Nephron progenitor cell (in vitro differentiated cells): ENCODE data around the gene PERCC1.

ENCODE experiments used
- DNase-seq: peaks from one replicate; pipeline ENCODE4 v3.0.0; 2021
- H3K27ac Mint-ChIP-seq: 2 replicates; pipeline ENCODE4 v1.8.0; 2021; ENCODE audit warnings: mild to moderate bottlenecking, moderate library complexity, mixed read lengths
- H3K27me3 Mint-ChIP-seq: 2 replicates; pipeline ENCODE4 v1.8.0; 2021; ENCODE audit warnings: mild to moderate bottlenecking, low read depth, mixed read lengths; ENCODE audit not compliant: poor library complexity
- H3K36me3 Mint-ChIP-seq: 2 replicates; pipeline ENCODE4 v1.8.0; 2021; ENCODE audit warnings: low read depth, mixed read lengths
- H3K4me1 Mint-ChIP-seq: 2 replicates; pipeline ENCODE4 v1.8.0; 2021; ENCODE audit warnings: mixed read lengths
- H3K4me3 Mint-ChIP-seq: 2 replicates; pipeline ENCODE4 v1.8.0; 2021; ENCODE audit warnings: mild to moderate bottlenecking, moderate library complexity, mixed read lengths
- H3K9me3 Mint-ChIP-seq: 2 replicates; pipeline ENCODE4 v1.8.0; 2021; ENCODE audit warnings: mild to moderate bottlenecking, moderate library complexity, mixed read lengths
- CTCF ChIP-seq: fragments of 200-600 bp; sonication (generic); IDR thresholded peaks from 2 replicates; pipeline ENCODE4 v1.5.0; 2021; ENCODE audit warnings: antibody characterized with exemption

Gene PERCC1

GRCh38 chr16:1447965-1448364, 17.1 kb downstream of the PERCC1 start:
- Mint-ChIP-seq H3K4me1 (no peaks in the 10 kb centered on the region), H3K36me3 (peaks cover 4% of the 10 kb centered on the region), H3K9me3 (no peaks in the 10 kb centered on the region), H3K27ac (no peak overlapping the region), H3K4me3 (no peak overlapping the region), H3K27me3 (no peaks in the 10 kb centered on the region)
- TF ChIP-seq CTCF = no peak
- no peak for DNase-seq

GRCh38 chr16:1448536-1449116, 17.7 kb downstream of the PERCC1 start:
- DNase-seq = no peak
- H3K36me3 Mint-ChIP-seq = peaks cover 4% of the 10 kb centered on the region
- no peaks in the 10 kb centered on the region for H3K9me3 Mint-ChIP-seq
- TF ChIP-seq CTCF = no peak
- H3K27ac Mint-ChIP-seq = no peak overlapping the region
- H3K4me3 Mint-ChIP-seq = no peak overlapping the region
- no peaks in the 10 kb centered on the region for H3K4me1 Mint-ChIP-seq
- H3K27me3 Mint-ChIP-seq = no peaks in the 10 kb centered on the region

GRCh38 chr16:1449201-1449788, 18.4 kb downstream of the PERCC1 start:
- Mint-ChIP-seq H3K27me3 (no peaks in the 10 kb centered on the region), H3K4me3 (no peak overlapping the region), H3K36me3 (peaks cover 4% of the 10 kb centered on the region), H3K4me1 (no peaks in the 10 kb centered on the region), H3K27ac (no peak overlapping the region), H3K9me3 (no peaks in the 10 kb centered on the region)
- DNase-seq = no peak
- no peak for TF ChIP-seq CTCF

- no peak for TF ChIP-seq CTCF
- Mint-ChIP-seq H3K4me1 (no peaks in the 10 kb centered on the region), H3K36me3 (peaks cover 4% of the 10 kb centered on the region)
Observed at GRCh38 chr16:1450218-1450617, 19.3 kb downstream of the PERCC1 start.

DNA sequence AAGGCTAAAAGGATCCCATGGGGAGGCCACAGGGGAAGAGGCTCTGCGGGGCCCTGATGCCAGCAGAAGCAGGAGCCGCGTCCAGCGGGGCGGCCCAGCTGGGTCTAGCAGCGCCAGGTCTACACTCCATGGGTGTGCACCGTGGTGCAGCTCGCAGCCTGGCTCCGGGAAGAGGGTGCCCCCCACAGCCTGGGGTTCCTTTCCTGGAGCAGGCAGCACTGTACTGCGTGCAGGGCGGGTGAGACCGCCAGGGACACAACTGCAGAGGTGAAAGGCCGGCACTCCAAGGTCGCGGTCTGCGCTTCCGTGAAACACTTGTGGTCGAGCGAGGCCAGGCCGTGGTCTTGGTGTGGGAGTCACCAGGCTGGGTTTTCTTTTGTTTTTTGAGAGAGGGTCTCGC, 20.0 kb downstream of the PERCC1 start:
- H3K27ac Mint-ChIP-seq = no peak overlapping the region
- no peak for TF ChIP-seq CTCF
- H3K36me3 Mint-ChIP-seq = peaks cover 4% of the 10 kb centered on the region
- H3K4me1 Mint-ChIP-seq = no peaks in the 10 kb centered on the region
- no peaks in the 10 kb centered on the region for H3K9me3 Mint-ChIP-seq
- no peak overlapping the region for H3K4me3 Mint-ChIP-seq
- no peak for DNase-seq
- no peaks in the 10 kb centered on the region for H3K27me3 Mint-ChIP-seq

More at GRCh38 chr16:1450218-1450617, 19.3 kb downstream of the PERCC1 start:
- Mint-ChIP-seq H3K27me3 (no peaks in the 10 kb centered on the region), H3K4me3 (no peak overlapping the region), H3K27ac (no peak overlapping the region), H3K9me3 (no peaks in the 10 kb centered on the region)
- DNase-seq = no peak
